GM10248 (cell line): ENCODE data around the gene RRAGD.
A peak's percentile ranks its signal among the peaks of the same experiment; 100 is the strongest.

Source experiments
- CTCF ChIA-PET: fragments of 300-600 bp; sonication (Branson Sonifier 250); formaldehyde crosslinking; extraction: SDS; loops from one replicate; lab custom pipeline; 2021; ENCODE audit warnings: antibody characterized with exemption; lab: Yijun Ruan, JAX
- POLR2A ChIA-PET: fragments of 350-650 bp; sonication (Branson Sonifier 250); formaldehyde crosslinking; extraction: SDS; loops from one replicate; lab custom pipeline; 2020; ENCODE audit warnings: antibody characterized with exemption; lab: Yijun Ruan, JAX
- DNase-seq: peaks from one replicate; pipeline ENCODE4 v3.0.0; 2012; ENCODE audit errors: extremely low spot score
- CTCF ChIP-seq: IDR thresholded peaks from 2 replicates; pipeline ENCODE4 v1.5.1; 2012; ENCODE audit warnings: mild to moderate bottlenecking, low read depth; ENCODE audit errors: extremely low read depth, missing control alignments, control extremely low read depth

Gene RRAGD

DNA sequence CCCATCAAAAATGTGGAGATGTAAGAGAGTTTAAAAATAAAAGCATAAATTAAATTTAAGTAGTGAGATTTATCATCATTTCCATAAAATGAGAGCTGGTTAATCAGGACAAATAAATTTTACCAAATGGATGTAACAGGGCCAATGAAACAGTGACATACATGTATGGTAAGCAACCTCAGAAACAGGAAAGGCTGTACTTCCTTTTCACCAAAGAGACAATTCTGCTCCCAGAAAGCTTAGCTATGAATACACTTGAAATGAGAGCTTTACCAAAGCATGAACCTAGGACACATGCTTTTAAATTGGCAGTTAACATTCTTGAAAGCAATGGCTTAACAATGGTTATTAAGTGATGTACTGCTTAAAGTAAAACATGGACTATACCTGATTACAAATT, 47.5 kb downstream of the RRAGD start:
- DNase-seq, result no peak
- POLR2A ChIA-PET, result no interaction called here
- CTCF ChIA-PET, result interaction anchor here (0.9 to 4.9 kb wide), 5 partner anchors 15 to 382 kb away, joined by 3 to 24 read pairs (median 4); no protein-coding TSS in a partner anchor
- TF ChIP-seq CTCF, result no peak

GRCh38 chr6:89361171-89361570, 50.9 kb downstream of the RRAGD start:
- ChIA-PET CTCF (interaction anchor here (1.0 to 2.6 kb wide), 4 partner anchors 11 to 36 kb away, joined by 3 to 12 read pairs (median 4); no protein-coding TSS in a partner anchor), POLR2A (no interaction called here)
- no peak for DNase-seq
- no peak for TF ChIP-seq CTCF

DNA sequence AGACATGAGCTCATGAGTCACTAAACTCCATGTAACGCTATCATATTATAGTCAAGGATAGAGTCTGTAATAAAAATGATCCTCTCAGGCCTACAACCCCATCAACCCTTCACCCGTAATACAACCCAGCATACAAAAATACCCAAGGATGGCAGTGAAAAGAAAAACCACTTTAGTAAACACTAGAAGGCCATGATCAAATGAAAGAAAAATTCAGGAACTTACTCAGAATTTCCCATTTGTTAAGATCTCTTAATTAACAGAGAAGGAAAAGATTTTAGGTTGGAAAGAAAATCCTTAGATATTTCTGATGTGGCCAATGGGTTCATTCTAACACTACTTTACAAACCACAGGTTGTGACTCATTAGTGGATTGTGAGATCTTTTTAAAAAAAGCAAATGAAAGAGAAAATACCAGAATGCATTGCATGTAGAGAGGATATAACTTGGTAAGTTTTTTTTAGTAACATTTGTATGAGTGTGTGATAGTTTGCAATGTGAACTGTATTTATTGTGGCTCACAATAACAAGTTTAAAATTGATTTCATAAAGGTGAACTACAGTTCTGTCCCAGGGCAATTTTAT, 51.6 kb downstream of the RRAGD start:
- CTCF ChIA-PET, result interaction anchor here (1.0 to 2.6 kb wide), 5 partner anchors 11 to 35 kb away, joined by 3 to 13 read pairs (median 4); no protein-coding TSS in a partner anchor
- POLR2A ChIA-PET, result no interaction called here
- TF ChIP-seq CTCF, result no peak
- peak; percentile 49 for DNase-seq

DNA sequence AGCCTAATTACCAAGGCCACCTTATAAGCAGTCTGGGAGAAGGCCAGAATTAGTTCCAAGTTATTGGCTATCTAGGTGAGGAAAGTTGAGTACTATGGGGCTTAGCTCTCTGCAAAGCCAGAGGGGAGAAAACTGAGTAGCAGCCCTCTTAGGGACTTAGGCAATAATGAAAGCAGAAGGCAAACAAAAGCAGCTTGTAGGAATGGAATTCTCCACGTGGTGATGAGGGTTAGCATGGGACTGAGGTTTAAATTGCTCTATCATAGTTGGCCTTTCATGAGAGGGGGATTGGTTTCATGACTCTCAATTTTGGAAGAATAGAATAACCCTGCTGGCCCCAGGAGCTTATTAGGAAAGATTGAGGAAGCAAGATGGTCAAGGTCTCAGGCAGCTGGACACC, 52.5 kb downstream of the RRAGD start:
- DNase-seq, result no peak
- POLR2A ChIA-PET, result interaction anchor here (0.6 kb wide), 2 partner anchors 268 to 1658 kb away, joined by 3 to 8 read pairs; no protein-coding TSS in a partner anchor
- CTCF ChIA-PET, result interaction anchor here (0.8 to 2.6 kb wide), 7 partner anchors 8 to 78 kb away, joined by 3 to 13 read pairs (median 4); no protein-coding TSS in a partner anchor
- TF ChIP-seq CTCF, result no peak

GRCh38 chr6:89357390-89357789, 54.7 kb downstream of the RRAGD start:
- TF ChIP-seq CTCF, result no peak
- POLR2A ChIA-PET, result interaction anchor here (0.7 to 1.0 kb wide), 2 partner anchors 9 to 87 kb away, joined by 3 read pairs; no protein-coding TSS in a partner anchor
- CTCF ChIA-PET, result interaction anchor here (1.0 to 1.9 kb wide), 5 partner anchors 10 to 373 kb away, joined by 3 to 19 read pairs (median 6); no protein-coding TSS in a partner anchor
- peak; percentile 36 for DNase-seq

GRCh38 chr6:89356642-89357170, 55.4 kb downstream of the RRAGD start:
- no peak for TF ChIP-seq CTCF
- CTCF ChIA-PET, result interaction anchor here (0.6 to 1.9 kb wide), 8 partner anchors 9 to 373 kb away, joined by 3 to 19 read pairs (median 4); no protein-coding TSS in a partner anchor

More at GRCh38 chr6:89356642-89357170, 55.4 kb downstream of the RRAGD start:
- no peak for DNase-seq
- POLR2A ChIA-PET, result interaction anchor here (0.7 to 1.0 kb wide), 4 partner anchors 8 to 658 kb away, joined by 3 read pairs; no protein-coding TSS in a partner anchor
